Umbilical cord (tissue), 2 donors: ENCODE measurements around the gene RPL9. TPM values are rescaled to one million over a fixed set of nuclear protein-coding genes. Genes with fewer than 3 reads are reported as not detected.
A peak's percentile ranks its signal among the peaks of the same experiment; 100 is the strongest.
"Not testable (repeated sequence)": the region's sequence is repeated elsewhere in the genome, so short reads cannot be mapped to it uniquely, and the experiment has no call there.

ENCODE experiments used
- DNase-seq: peaks from one replicate; pipeline ENCODE4 v3.0.0-alpha.2; 2015; ENCODE audit warnings: low spot score
- total RNA-seq: library from RNA; depleted of rRNA; stranded (reverse); fragments of >200 nt; gene quantifications from one replicate; pipeline ENCODE4 v1.2.3, GENCODE V29; 2014; ENCODE audit warnings: low replicate concordance; ENCODE audit not compliant: insufficient read depth

Gene RPL9
- total RNA-seq, 1 donor from 2014 or later, result 3,054 TPM

DNA sequence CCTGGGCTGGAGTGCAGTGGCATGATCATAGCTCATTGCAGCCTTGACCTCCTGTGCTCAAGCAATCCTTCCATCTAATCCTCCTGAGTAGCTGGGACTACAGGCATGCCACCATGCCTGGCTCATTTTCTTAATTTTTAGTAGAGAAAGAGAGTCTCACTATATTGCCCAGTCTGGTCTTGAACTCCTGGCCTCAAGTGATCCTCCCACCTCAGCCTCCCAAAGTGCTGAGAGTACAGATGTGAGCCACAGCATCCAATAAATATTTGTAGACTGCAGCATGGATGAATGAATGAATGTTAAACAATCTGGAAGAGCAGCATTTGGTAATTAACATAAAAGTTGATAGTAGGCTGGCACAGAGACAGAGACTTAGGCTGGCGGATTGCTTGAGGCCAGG is 32.0 kb downstream of the RPL9 start:
- no peak for DNase-seq

DNA sequence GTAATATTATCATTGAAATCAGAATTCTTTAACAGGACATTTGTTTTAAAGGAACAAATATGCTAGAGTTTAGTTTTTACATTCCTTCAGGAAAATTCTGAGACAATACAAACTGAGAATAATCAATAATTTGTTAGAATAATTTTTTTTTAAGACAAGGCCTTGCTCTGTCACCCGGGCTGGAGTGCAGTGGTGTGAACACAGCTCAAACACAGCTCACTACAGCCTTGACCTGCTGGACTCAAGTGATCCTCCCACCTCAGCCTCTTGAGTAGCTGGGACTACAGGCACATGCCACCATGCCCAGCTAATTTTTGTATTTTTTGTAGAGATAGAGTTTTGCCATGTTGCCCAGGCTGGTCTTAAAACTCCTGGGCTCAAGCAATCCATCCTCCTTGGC is 33.4 kb downstream of the RPL9 start:
- DNase-seq, result not testable (repeated sequence)

DNA sequence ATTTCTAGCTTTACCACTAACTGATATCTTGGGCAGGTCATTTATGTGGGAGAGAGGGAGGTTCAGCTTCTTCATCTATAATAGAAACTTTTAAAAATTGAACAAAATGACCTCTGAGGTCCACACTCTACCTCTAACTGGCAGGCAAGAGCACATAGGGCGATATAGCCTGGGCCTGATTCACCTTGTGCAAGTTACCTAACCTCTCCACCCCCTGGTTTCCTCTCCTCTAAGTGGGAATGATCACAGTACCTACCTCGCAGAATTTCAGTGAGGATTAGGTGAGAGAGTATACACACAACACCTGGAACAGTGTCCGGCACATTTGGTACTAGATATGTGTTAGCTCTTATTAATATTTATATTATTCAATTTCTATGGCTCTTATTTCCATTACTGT is 36.5 kb downstream of the RPL9 start:
- no peak for DNase-seq

DNA sequence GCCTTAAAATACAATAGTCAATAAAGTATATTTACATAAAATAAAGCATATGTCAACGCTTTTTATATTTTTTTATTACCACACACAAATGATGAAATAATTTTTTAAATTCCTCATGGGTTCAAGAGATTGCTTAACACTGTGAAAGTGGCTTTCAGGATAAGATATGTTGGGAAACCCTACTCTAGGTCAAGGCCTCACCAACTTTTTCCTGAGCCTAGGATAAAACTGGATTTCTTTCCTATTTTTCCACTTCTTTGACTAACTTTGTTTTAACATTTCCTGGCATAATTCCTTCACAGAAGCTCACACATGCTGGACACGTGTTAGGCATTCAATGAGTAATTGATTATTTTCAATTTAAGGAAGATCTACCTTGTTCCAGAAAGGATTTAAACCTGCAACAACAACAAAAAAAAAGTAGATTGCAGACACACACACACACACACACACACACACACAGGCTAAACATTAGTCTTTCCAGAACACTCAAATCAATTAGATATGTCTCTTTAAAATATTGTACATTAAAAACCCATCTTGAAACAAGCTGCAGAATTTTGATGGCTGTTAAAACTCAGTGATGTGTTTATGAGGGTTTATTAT is 42.9 kb downstream of the RPL9 start:
- DNase-seq, result peak; percentile 7

DNA sequence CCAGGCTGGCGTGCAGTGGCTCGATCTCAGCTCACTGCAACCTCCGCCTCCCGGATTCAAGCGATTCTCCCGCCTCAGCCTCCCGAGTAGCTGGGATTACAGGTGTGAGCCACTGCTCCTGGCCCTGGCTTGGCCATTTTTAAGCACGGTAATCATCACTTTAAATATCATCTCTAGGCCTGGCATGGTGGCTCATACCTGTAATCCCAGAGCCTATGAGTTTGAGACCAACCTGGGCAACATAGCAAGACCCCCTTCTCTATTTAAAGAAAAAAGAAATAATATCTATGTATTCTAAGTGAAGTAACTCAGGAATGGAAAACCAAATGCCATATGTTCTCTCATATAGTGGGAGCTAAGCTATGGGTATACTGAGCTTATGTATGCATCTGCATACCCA is 47.2 kb downstream of the RPL9 start:
- not testable (repeated sequence) for DNase-seq

DNA sequence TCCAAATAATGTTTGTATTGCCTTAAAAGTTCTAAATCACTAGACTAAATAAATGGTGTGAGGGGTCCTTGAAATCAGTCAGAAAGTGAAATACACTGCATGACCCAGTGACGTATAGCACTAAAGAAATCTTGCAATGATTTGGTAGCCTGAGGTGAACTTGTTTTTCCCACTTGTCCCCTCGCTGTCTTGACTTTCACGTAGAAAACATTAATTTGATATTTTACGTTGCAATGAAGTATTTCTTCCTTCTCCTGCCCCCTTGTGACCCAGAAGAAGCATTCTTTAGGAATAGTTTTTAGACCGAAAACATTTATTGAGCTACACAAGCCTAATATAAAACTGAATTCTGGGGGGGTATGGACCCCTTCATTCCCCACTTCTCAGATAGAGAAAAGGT is 48.3 kb downstream of the RPL9 start:
- DNase-seq, result no peak

DNA sequence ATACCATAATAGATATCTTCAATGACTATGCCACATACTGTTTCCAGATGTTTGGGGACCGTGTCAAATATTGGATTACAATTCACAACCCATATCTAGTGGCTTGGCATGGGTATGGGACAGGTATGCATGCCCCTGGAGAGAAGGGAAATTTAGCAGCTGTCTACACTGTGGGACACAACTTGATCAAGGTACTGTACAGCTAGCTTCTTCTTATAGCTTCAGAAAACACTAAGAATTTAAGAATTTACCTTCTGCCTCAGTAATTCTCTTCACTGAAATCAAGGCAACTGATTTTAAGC is 51.2 kb downstream of the RPL9 start:
- no peak for DNase-seq

DNA sequence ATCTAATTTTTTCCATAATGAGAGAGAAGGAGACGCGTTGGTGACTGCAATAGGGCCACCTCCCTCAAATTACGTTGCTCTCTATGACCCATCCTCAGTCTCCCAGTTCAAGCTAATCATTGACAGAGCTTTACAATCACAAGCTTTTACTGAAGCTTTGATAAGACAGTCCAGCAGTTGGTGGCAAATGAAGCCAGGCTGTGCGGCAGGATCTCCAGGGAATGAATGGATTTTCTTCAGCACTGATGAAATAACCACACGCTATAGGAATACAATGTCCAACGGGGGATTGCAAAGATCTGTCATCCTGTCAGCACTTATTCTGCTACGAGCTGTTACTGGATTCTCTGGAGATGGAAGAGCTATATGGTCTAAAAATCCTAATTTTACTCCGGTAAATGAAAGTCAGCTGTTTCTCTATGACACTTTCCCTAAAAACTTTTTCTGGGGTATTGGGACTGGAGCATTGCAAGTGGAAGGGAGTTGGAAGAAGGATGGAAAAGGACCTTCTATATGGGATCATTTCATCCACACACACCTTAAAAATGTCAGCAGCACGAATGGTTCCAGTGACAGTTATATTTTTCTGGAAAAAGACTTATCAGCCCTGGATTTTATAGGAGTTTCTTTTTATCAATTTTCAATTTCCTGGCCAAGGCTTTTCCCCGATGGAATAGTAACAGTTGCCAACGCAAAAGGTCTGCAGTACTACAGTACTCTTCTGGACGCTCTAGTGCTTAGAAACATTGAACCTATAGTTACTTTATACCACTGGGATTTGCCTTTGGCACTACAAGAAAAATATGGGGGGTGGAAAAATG is 51.7 kb downstream of the RPL9 start, which contains the start of gene KLB:
Gene KLB (plus strand): TSS at position 168 of the 821 bp plus-strand sequence. CDS start 20 bp downstream, at position 188.
- no peak for DNase-seq

Other genes with a start within 250 kb of the RPL9 start
- 45.5 TPM for gene RFC1, start 92.6 kb downstream of the RPL9 start, total RNA-seq
- gene KLB, start 52.0 kb downstream of the RPL9 start, total RNA-seq, result 1.4 TPM
- 20.5 TPM for gene LIAS, start 134 bp upstream of the RPL9 start, total RNA-seq
- gene UGDH, start 68.5 kb upstream of the RPL9 start, total RNA-seq, result 77.5 TPM
- 34.4 TPM for gene SMIM14, start 179.9 kb upstream of the RPL9 start, total RNA-seq
- 22.9 TPM for gene UBE2K, start 239.2 kb upstream of the RPL9 start, total RNA-seq